Measurements from ENCODE around the gene MCM9.

The MCM9 gene

GRCh38 chr6:118860363-118860762 lies 74.6 kb downstream of the MCM9 start:
- DNase-seq, result no peak

- DNase-seq, result no peak
Observed at GRCh38 chr6:118859517-118860064, 75.4 kb downstream of the MCM9 start.

- DNase-seq, result no peak
Observed at GRCh38 chr6:118856301-118856700, 78.7 kb downstream of the MCM9 start.

GRCh38 chr6:118853408-118853807 lies 81.6 kb downstream of the MCM9 start:
- DNase-seq, result no peak

GRCh38 chr6:118844915-118845314 lies 90.0 kb downstream of the MCM9 start:
- peak; percentile 16 for DNase-seq

GRCh38 chr6:118843685-118844390 lies 91.1 kb downstream of the MCM9 start:
- no peak for DNase-seq

GRCh38 chr6:118830691-118831090 lies 104.3 kb downstream of the MCM9 start:
- DNase-seq, result no peak

- no peak for DNase-seq
Observed at GRCh38 chr6:118829817-118830478, 105.0 kb downstream of the MCM9 start.

- DNase-seq, result no peak
Observed at GRCh38 chr6:118826096-118826495, 108.9 kb downstream of the MCM9 start.

- DNase-seq, result no peak
Observed at GRCh38 chr6:118825661-118826060, 109.3 kb downstream of the MCM9 start.

GRCh38 chr6:118815495-118815894 lies 119.5 kb downstream of the MCM9 start:
- no peak for DNase-seq

GRCh38 chr6:118813775-118814174 lies 121.2 kb downstream of the MCM9 start:
- no peak for DNase-seq

GRCh38 chr6:118812970-118813369 lies 122.0 kb downstream of the MCM9 start:
- DNase-seq, result no peak

GRCh38 chr6:118810420-118811027 lies 124.4 kb downstream of the MCM9 start:
- DNase-seq, result peak; percentile 82

- peak; percentile 69 for DNase-seq
Observed at GRCh38 chr6:118808793-118809638, 125.9 kb downstream of the MCM9 start.

- no peak for DNase-seq
Observed at GRCh38 chr6:118804091-118804490, 130.9 kb downstream of the MCM9 start.

GRCh38 chr6:118801257-118801656 lies 133.7 kb downstream of the MCM9 start:
- DNase-seq, result no peak

- DNase-seq, result peak; percentile 91
Observed at GRCh38 chr6:118800394-118801071, 134.4 kb downstream of the MCM9 start.

GRCh38 chr6:118799826-118800225 lies 135.1 kb downstream of the MCM9 start:
- no peak for DNase-seq

GRCh38 chr6:118796548-118796947 lies 138.4 kb downstream of the MCM9 start:
- DNase-seq, result peak; percentile 89

GRCh38 chr6:118791499-118791898 lies 143.5 kb downstream of the MCM9 start:
- no peak for DNase-seq

- no peak for DNase-seq
Observed at GRCh38 chr6:118789954-118790353, 145.0 kb downstream of the MCM9 start.
